ENCODE results near the gene ABCB10. TPM values are rescaled to one million over a fixed set of nuclear protein-coding genes. Genes with fewer than 3 reads are reported as not detected.
A peak's percentile ranks its signal among the peaks of the same experiment; 100 is the strongest.

The ABCB10 gene
- total RNA-seq (1 to 10 TPM; 4.9 to 8.6 (median 7.2) TPM), polyA plus RNA-seq (1 to 10 TPM; 3.8 to 6.5 TPM)

DNA sequence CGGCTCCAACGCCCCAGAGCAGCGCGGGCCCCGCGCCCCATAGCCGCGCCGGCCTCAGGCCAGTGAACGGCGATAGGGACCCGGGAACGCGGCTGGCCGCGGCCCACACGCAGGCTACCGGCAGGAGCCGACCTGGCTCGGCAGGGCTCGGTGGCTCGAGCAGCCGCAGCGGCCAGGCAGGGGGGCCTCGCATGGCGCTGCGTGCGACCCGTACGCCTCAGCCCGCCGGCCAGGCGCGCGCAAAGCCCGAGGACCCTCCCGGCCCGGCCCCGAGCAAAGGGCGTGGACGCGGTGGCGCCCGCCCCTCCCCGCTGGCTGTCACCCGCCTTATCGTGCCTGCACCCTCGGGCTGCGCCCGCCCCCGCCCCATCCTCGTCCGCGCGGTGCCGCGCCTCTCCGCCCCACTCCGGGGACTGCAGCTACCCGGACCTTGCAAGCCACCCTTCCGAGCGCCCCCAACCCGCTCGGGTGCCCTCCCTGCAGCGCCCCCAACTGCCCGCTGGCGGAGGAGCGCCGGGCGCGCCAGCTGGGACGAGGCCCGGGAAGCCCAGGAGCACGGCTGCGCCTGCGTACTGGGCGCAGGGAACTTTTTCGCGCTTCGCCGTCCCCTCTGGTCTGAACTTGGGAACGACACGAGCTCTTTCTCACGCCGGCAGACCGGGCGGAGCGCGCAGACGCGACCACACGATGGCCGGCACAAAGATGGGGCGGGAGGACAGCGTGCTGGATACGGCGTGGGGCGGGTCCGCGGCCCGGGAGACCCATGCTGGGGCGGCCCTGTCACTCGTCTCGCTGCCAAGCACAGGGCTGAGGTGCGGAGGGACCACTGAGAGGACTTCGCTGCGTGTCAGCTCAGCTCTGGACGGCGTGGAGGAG lies at the start of gene ABCB10:
TSS of gene ABCB10 (minus strand) at position 248 of the 876 bp plus-strand sequence. CDS start at position 193, 55 bp downstream.
- H3K4me3 ChIP-seq = peak within 1 kb of the TSS; percentile 42 to 89 (median 84)
- peak; percentile 89 to 95 (median 93) for ATAC-seq
- peaks cover 0 to 26% (median 0%) of the 10 kb centered on the region in 3 donors for H3K4me1 ChIP-seq
- 0 to 1% methylated on average over 59 to 109 of the region's 109 CpGs for WGBS, 2 donors
- H3K9me3 ChIP-seq = no peaks in the 10 kb centered on the region
- intact Hi-C loops (cut with DNase I) = loop anchor here in 2 of 3 donors (10.0 kb wide), 1 partner anchor 66 kb away; the partner anchor contains the start of genes TAF5L (in 2 of the 2) and URB2 (in 2 of the 2)
- TF ChIP-seq, protein P1, sequence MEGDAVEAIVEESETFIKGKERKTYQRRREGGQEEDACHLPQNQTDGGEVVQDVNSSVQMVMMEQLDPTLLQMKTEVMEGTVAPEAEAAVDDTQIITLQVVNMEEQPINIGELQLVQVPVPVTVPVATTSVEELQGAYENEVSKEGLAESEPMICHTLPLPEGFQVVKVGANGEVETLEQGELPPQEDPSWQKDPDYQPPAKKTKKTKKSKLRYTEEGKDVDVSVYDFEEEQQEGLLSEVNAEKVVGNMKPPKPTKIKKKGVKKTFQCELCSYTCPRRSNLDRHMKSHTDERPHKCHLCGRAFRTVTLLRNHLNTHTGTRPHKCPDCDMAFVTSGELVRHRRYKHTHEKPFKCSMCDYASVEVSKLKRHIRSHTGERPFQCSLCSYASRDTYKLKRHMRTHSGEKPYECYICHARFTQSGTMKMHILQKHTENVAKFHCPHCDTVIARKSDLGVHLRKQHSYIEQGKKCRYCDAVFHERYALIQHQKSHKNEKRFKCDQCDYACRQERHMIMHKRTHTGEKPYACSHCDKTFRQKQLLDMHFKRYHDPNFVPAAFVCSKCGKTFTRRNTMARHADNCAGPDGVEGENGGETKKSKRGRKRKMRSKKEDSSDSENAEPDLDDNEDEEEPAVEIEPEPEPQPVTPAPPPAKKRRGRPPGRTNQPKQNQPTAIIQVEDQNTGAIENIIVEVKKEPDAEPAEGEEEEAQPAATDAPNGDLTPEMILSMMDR (IDR thresholded peaks at IDR 0.05) = peak; percentile 47 to 79 (median 64)
- H3K27me3 ChIP-seq = no peaks in the 10 kb centered on the region
- H3K27ac ChIP-seq = peak within 1 kb of the TSS; percentile 73 to 86 (median 80)
- H3K36me3 ChIP-seq = no peaks in the 10 kb centered on the region
- no peak for FAIRE-seq
- DNase-seq = peak; percentile 96 to 99 (median 98)

DNA sequence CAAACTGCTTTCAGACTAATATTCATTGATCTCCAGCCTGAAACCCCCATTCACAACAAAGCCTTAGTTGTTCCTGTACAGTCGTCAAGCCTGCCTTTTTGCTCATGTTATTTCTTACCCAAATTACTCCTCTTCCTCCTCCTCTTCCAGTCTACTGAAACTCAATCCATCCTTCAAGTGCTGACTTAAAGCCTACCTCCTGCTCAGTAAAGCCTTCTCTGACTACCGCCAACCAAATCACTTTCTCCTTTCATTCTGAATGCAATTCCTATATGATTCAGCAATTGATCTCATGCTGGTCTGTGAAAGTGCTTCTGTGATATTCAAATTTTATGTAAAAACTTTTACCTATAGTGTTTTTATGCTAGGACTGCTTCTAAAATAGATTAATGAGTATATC lies 48.9 kb upstream of the ABCB10 start:
- Histone ChIP-seq H3K9me3 (no peaks in the 10 kb centered on the region), H3K4me3 (no peak overlapping the region), H3K4me1 (no peaks in the 10 kb centered on the region), H3K36me3 (peaks cover 0 to 47% (median 12%) of the 10 kb centered on the region in 3 donors), H3K27ac (no peak overlapping the region), H3K27me3 (no peaks in the 10 kb centered on the region)
- no peak for FAIRE-seq
- WGBS, 2 donors = 88 to 91% methylated on average over 2 of the region's 2 CpGs
- ATAC-seq = no peak
- TF ChIP-seq, protein P1 (IDR thresholded peaks at IDR 0.05) = no peak
- intact Hi-C loops (cut with DNase I) = no loop called here
- no peak for DNase-seq

DNA sequence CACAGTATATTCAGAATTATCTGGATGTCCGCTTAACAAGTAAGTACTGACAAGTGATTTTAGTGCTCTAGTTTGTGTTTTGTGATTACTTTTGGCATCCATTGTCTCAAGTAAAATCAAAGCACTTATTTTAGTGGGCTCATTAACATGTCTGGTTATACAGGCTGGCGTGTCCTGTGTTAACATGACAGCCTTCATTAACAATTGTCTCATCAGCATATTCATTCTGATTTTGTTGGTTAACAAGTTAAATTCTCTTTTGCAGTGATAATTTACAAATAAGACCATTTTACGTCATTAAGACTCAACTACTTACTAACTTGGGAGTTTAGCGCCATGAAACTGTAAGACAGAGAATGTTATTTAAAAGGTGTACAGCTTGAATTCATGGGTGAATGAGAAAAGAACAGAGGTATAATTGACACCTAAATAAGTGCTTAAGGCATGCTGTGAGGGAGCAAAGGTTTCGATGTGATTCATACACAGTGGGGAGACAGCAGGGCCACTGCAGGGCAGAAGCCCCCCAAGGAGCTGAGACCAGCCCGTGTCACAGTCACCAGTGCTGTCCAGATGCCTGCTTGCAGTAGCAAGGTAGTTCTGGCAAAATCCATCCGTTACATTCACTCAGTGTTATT lies 45.0 kb upstream of the ABCB10 start:
- intact Hi-C loops (cut with DNase I) = no loop called here
- H3K36me3 ChIP-seq = peaks cover 0 to 39% (median 7%) of the 10 kb centered on the region in 3 donors
- FAIRE-seq (no peak), DNase-seq (no peak), ATAC-seq (no peak)
- H3K4me1 ChIP-seq = no peaks in the 10 kb centered on the region
- TF ChIP-seq, protein P1 (IDR thresholded peaks at IDR 0.05) = no peak
- 89 to 90% methylated on average over 7 of the region's 7 CpGs for whole genome bisulfite sequencing, 2 donors
- no peaks in the 10 kb centered on the region for H3K27me3 ChIP-seq
- no peaks in the 10 kb centered on the region for H3K9me3 ChIP-seq
- H3K27ac ChIP-seq = no peak overlapping the region
- H3K4me3 ChIP-seq = no peak overlapping the region

DNA sequence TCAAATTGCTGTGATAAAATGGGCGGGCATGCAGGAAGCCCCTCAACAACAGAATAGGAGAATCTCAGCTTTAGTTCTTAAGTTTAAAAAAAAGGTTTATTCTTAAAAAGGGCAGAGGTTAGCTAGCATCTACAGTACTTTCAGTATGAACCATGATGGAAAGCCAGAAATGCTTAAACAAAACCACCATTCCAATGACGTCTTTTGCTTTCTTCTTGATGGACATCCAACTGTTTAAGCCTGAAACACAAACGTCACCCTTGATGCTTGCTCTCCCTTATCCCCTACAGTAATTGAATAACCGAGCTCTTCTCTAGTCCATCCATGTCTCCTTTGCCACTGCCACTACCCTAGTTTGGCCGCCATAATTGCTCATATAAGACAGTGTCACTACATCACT lies 41.7 kb upstream of the ABCB10 start:
- FAIRE-seq = no peak
- Histone ChIP-seq H3K4me3 (no peak overlapping the region), H3K9me3 (no peaks in the 10 kb centered on the region), H3K4me1 (no peaks in the 10 kb centered on the region), H3K27me3 (no peaks in the 10 kb centered on the region), H3K36me3 (peaks cover 0 to 23% (median under 1%) of the 10 kb centered on the region in 3 donors), H3K27ac (no peak overlapping the region)
- intact Hi-C loops (cut with DNase I) = no loop called here
- TF ChIP-seq, protein P1 (IDR thresholded peaks at IDR 0.05) = no peak
- DNase-seq = no peak
- WGBS, 2 donors = 91 to 96% methylated on average over 5 of the region's 5 CpGs
- no peak for ATAC-seq

Data from pancreas (tissue), 10 donors.